PC-3 (cell line): ENCODE data around the gene CDH13. TPM values are rescaled to one million over a fixed set of nuclear protein-coding genes. Genes with fewer than 3 reads are reported as not detected.

Source experiments
- ATAC-seq: fragments of 200-7000 bp; cut with Tn5 transposase; 2 replicates; pipeline ENCODE4 v1.9.1; 2020; ENCODE audit warnings: mild to moderate bottlenecking, moderate library complexity
- BruUV-seq: library from RNA; stranded (reverse); fragments of 400-500 nt; replicated peaks from 2 replicates; lab custom pipeline; 2021; lab: Mats Ljungman, UMichigan
- CTCF ChIA-PET: fragments of 300-600 bp; sonication (Branson Sonifier 250); formaldehyde crosslinking; loops from one replicate; lab custom pipeline; 2022; ENCODE audit warnings: antibody characterized with exemption; lab: Charles Lee
- POLR2A ChIA-PET: fragments of 300-600 bp; sonication (Branson Sonifier 250); formaldehyde crosslinking; loops from one replicate; lab custom pipeline; 2022; ENCODE audit warnings: antibody characterized with exemption; ENCODE audit not compliant: unreplicated experiment; lab: Charles Lee
- DNase-seq: peaks from one replicate; pipeline ENCODE4 v3.0.0-alpha.2; 2015
- H2AFZ ChIP-seq: fragments of 300-600 bp; sonication (generic); 2 replicates; pipeline ENCODE4 v1.6.0; 2016; ENCODE audit warnings: antibody characterized with exemption, low read length
- H3F3A ChIP-seq: fragments of 300-600 bp; sonication (generic); one replicate; pipeline ENCODE4 v1.6.0; 2017; ENCODE audit warnings: antibody characterized with exemption, low read length, control low read depth, mild to moderate bottlenecking; ENCODE audit not compliant: unreplicated experiment
- H3K27ac ChIP-seq: fragments of 300-600 bp; sonication (generic); 2 replicates; pipeline ENCODE4 v1.5.1; 2016; ENCODE audit warnings: mild to moderate bottlenecking, low read length
- H3K27me3 ChIP-seq: fragments of 300-600 bp; sonication (generic); 2 replicates; pipeline ENCODE4 v1.6.1; 2016; ENCODE audit warnings: low read length, mixed read lengths
- H3K36me3 ChIP-seq: fragments of 300-600 bp; sonication (generic); 2 replicates; pipeline ENCODE4 v1.6.1; 2016; ENCODE audit warnings: low read depth, mixed run types, low read length, mixed read lengths
- H3K4me1 ChIP-seq: fragments of 300-600 bp; sonication (generic); 2 replicates; pipeline ENCODE4 v1.5.1; 2016; ENCODE audit warnings: low read length; ENCODE audit not compliant: insufficient read depth
- H3K4me2 ChIP-seq: fragments of 300-600 bp; sonication (generic); 2 replicates; pipeline ENCODE4 v1.6.0; 2016; ENCODE audit warnings: low read length
- H3K4me3 ChIP-seq: fragments of 300-600 bp; sonication (generic); 2 replicates; pipeline ENCODE4 v1.5.1; 2016; ENCODE audit warnings: mild to moderate bottlenecking, low read length, mixed read lengths
- H3K79me2 ChIP-seq: fragments of 300-600 bp; sonication (generic); 2 replicates; pipeline ENCODE4 v1.6.1; 2017; ENCODE audit warnings: low read length, mixed read lengths
- H3K9ac ChIP-seq: fragments of 300-600 bp; sonication (generic); 2 replicates; pipeline ENCODE4 v1.6.0; 2016; ENCODE audit warnings: mild to moderate bottlenecking, low read length
- H3K9me2 ChIP-seq: fragments of 300-600 bp; sonication (generic); replicated peaks from 2 replicates; pipeline ENCODE4 v1.6.1; 2016; ENCODE audit warnings: mixed run types, low read length, mixed read lengths
- H3K9me3 ChIP-seq: fragments of 300-600 bp; sonication (generic); 2 replicates; pipeline ENCODE4 v1.6.1; 2016; ENCODE audit warnings: low read length, mixed read lengths
- H4K20me1 ChIP-seq: fragments of 300-600 bp; sonication (generic); 2 replicates; pipeline ENCODE4 v1.6.1; 2016; ENCODE audit warnings: low read length, mixed read lengths
- EZH2 ChIP-seq: fragments of 300-600 bp; sonication (generic); IDR thresholded peaks from one replicate; pipeline ENCODE4 v1.6.1; 2017; ENCODE audit warnings: antibody characterized with exemption, mild to moderate bottlenecking, low read length; ENCODE audit not compliant: unreplicated experiment
- EZH2phosphoT487 ChIP-seq: fragments of 300-600 bp; sonication (generic); IDR thresholded peaks from 2 replicates; pipeline ENCODE4 v1.6.1; 2018; ENCODE audit warnings: mild to moderate bottlenecking, antibody characterized with exemption, low read length, borderline replicate concordance
- intact Hi-C: fragments of 100-400 bp; cut with micrococcal nuclease; formaldehyde crosslinking; loops from 2 replicates; pipeline ENCODE4 v1.9.0; 2023
- total RNA-seq: library from RNA; depleted of rRNA; stranded (reverse); fragments of >200 nt; gene quantifications from 2 replicates; pipeline ENCODE4 v1.2.3, GENCODE V29; 2014
- TF ChIP-seq, protein P1 (sequence below): fragments of 300-600 bp; sonication (generic); conservative IDR thresholded peaks from 2 replicates; pipeline ENCODE4 v1.5.1; 2017; ENCODE audit warnings: antibody characterized with exemption, low read depth, mild to moderate bottlenecking, low read length

The CDH13 gene
- total RNA-seq, 1 experiment from 2014 or later: 0.36 TPM

DNA sequence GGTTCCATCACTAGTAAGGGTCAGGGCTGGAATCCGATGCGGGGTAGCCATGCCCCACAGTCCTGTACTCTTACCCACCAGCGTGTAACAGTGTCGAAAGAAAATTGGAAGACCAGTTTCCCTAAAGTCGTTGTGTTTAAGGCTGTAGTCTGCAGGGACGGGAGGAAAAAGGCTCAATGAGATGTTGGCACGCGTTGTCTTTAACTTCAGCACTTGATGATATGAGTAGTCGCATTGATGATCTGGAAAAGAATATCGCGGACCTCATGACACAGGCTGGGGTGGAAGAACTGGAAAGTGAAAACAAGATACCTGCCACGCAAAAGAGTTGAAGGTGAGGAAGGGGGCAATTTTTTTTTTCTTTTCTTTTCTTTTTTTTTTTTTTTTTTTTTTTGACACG is 1182.3 kb downstream of the CDH13 start:
- intact Hi-C loops: no loop called here
- peaks cover 25% of the 10 kb centered on the region for H3K4me1 ChIP-seq
- no peak for ATAC-seq
- no peaks in the 10 kb centered on the region for H3K9me3 ChIP-seq
- peak overlapping the region; percentile 96 for H3K4me2 ChIP-seq
- H3K9ac ChIP-seq: peak overlapping the region; percentile 79
- no peaks in the 10 kb centered on the region for H3K9me2 ChIP-seq
- H3K36me3 ChIP-seq: peaks cover 20% of the 10 kb centered on the region
- H2AFZ ChIP-seq: no peak overlapping the region
- peaks cover 37% of the 10 kb centered on the region for H3K79me2 ChIP-seq
- ChIA-PET CTCF (no interaction called here), POLR2A (no interaction called here)
- H3K27ac ChIP-seq: no peak overlapping the region
- H4K20me1 ChIP-seq: no peaks in the 10 kb centered on the region; the same call in 1 of the 2 replicates
- H3K27me3 ChIP-seq: no peaks in the 10 kb centered on the region
- no TSS peak for BruUV-seq
- no peak for TF ChIP-seq EZH2phosphoT487
- TF ChIP-seq EZH2: no peak
- TF ChIP-seq, protein P1, sequence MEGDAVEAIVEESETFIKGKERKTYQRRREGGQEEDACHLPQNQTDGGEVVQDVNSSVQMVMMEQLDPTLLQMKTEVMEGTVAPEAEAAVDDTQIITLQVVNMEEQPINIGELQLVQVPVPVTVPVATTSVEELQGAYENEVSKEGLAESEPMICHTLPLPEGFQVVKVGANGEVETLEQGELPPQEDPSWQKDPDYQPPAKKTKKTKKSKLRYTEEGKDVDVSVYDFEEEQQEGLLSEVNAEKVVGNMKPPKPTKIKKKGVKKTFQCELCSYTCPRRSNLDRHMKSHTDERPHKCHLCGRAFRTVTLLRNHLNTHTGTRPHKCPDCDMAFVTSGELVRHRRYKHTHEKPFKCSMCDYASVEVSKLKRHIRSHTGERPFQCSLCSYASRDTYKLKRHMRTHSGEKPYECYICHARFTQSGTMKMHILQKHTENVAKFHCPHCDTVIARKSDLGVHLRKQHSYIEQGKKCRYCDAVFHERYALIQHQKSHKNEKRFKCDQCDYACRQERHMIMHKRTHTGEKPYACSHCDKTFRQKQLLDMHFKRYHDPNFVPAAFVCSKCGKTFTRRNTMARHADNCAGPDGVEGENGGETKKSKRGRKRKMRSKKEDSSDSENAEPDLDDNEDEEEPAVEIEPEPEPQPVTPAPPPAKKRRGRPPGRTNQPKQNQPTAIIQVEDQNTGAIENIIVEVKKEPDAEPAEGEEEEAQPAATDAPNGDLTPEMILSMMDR: no peak
- no peaks in the 10 kb centered on the region for H3F3A ChIP-seq
- DNase-seq: no peak
- peak overlapping the region; percentile 78 for H3K4me3 ChIP-seq

DNA sequence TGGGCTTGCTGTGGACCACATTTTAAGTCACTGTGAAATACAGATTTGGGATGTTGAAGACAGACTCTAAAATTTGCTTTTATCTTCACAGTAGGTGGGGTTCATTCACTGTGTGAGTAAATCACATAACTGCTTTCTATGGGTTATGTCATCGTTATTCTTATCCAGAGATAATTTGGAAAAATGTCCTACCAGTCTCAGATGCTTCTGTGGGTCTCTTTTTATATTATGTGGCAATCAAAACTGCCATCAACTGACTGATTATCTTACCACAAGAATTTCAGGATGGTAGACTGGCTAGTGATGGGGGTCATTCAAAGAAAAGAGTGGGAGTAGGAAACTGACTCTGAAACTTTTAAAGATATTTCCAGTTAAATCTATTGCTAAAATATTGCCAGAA is 1184.1 kb downstream of the CDH13 start:
- no peak overlapping the region for H3K4me3 ChIP-seq
- H3K9ac ChIP-seq: no peak overlapping the region
- intact Hi-C loops: no loop called here
- ATAC-seq: no peak
- no peaks in the 10 kb centered on the region for H3F3A ChIP-seq
- no TSS peak for BruUV-seq
- no peak overlapping the region for H2AFZ ChIP-seq
- TF ChIP-seq EZH2: no peak
- TF ChIP-seq, protein P1: no peak
- no peak for TF ChIP-seq EZH2phosphoT487
- H3K9me3 ChIP-seq: no peaks in the 10 kb centered on the region
- no peaks in the 10 kb centered on the region for H3K9me2 ChIP-seq
- peak overlapping the region; percentile 24; the same call in 1 of the 2 replicates for H3K4me2 ChIP-seq
- CTCF ChIA-PET: no interaction called here
- POLR2A ChIA-PET: interaction anchor here (0.7 kb wide), 1 partner anchor 203 kb away, joined by 11 read pairs; no protein-coding TSS in a partner anchor
- peak overlapping the region; percentile 25 for H3K27ac ChIP-seq
- H4K20me1 ChIP-seq: no peaks in the 10 kb centered on the region; the same call in 1 of the 2 replicates
- H3K36me3 ChIP-seq: peaks cover 20% of the 10 kb centered on the region
- no peaks in the 10 kb centered on the region for H3K27me3 ChIP-seq
- peaks cover 19% of the 10 kb centered on the region for H3K4me1 ChIP-seq
- no peak for DNase-seq
- H3K79me2 ChIP-seq: peaks cover 37% of the 10 kb centered on the region

DNA sequence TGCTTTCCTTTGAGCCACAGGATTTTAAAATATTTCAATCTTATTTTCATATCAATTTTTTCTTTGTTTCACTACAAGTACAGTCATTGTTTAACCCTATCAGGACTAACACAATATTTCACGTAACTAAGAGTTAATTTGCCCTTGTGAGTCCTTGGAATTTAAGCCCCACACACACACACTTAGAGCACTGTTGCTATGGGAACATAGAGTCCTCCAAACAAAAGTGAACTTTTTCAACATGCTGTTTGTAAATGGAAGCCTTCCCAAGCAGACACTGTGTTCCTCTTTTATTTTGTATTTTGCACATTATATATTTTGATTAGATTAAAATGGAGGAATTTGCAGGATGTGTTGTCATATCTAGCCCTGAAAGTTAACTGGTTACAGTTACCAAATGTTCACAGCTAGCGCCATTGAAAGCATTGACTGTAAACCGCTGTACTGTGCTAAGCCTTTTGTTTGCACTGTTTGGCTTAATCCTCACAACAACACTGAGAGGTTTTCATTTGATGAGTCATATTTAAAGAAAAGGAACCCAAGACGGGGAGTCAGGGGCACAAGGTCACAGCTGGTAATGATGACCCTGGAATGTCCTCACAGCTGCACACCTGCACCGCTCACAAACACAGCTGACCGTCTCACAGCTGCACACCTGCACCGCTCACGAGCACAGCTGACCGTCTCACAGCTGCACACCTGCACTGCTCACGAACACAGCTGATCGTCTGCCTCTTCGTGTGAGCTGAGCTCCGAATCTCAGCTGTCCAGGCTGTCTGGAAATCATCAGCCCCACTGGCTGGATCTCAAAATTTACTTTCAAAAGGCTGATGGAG is 1187.3 kb downstream of the CDH13 start:
- H3K9me2 ChIP-seq: no peaks in the 10 kb centered on the region
- ChIA-PET POLR2A (interaction anchor here (0.6 kb wide), 1 partner anchor 43 kb away, joined by 3 read pairs; no protein-coding TSS in a partner anchor), CTCF (no interaction called here)
- TF ChIP-seq EZH2 (no peak), EZH2phosphoT487 (no peak)
- TF ChIP-seq, protein P1: no peak
- no peaks in the 10 kb centered on the region for H3F3A ChIP-seq
- no peaks in the 10 kb centered on the region; the same call in 1 of the 2 replicates for H4K20me1 ChIP-seq
- H3K4me2 ChIP-seq: no peak overlapping the region
- H2AFZ ChIP-seq: no peak overlapping the region
- no peak overlapping the region for H3K9ac ChIP-seq
- H3K4me3 ChIP-seq: no peak overlapping the region
- peak; percentile 73 for ATAC-seq
- BruUV-seq: no TSS peak
- peaks cover 20% of the 10 kb centered on the region for H3K36me3 ChIP-seq
- H3K9me3 ChIP-seq: no peaks in the 10 kb centered on the region
- intact Hi-C loops: no loop called here
- peak; percentile 28 for DNase-seq
- H3K4me1 ChIP-seq: peaks cover 15% of the 10 kb centered on the region
- H3K27me3 ChIP-seq: no peaks in the 10 kb centered on the region
- H3K27ac ChIP-seq: no peak overlapping the region
- peaks cover 26% of the 10 kb centered on the region for H3K79me2 ChIP-seq
